Calu3 (cell line): Measurements from ENCODE around the gene CARMIL1. TPM values are rescaled to one million over a fixed set of nuclear protein-coding genes. Genes with fewer than 3 reads are reported as not detected.

ENCODE experiments used
- BruUV-seq: library from RNA; stranded (reverse); fragments of 400-500 nt; replicated peaks from 2 replicates; lab custom pipeline; 2021; lab: Mats Ljungman, UMichigan
- CTCF ChIA-PET: fragments of 300-600 bp; sonication (Branson Sonifier 250); formaldehyde crosslinking; loops from one replicate; lab custom pipeline; 2022; ENCODE audit warnings: antibody characterized with exemption; lab: Charles Lee
- DNase-seq: peaks from one replicate; pipeline ENCODE4 v3.0.0; 2022
- H3K27ac Mint-ChIP-seq: one replicate; pipeline ENCODE4 v1.8.0; 2022; ENCODE audit warnings: mixed read lengths; ENCODE audit not compliant: unreplicated experiment
- H3K27me3 Mint-ChIP-seq: one replicate; pipeline ENCODE4 v1.8.0; 2022; ENCODE audit warnings: mixed read lengths; ENCODE audit not compliant: unreplicated experiment
- H3K36me3 Mint-ChIP-seq: one replicate; pipeline ENCODE4 v1.8.0; 2022; ENCODE audit warnings: mild to moderate bottlenecking, moderate library complexity, mixed read lengths; ENCODE audit not compliant: insufficient read depth, unreplicated experiment
- H3K4me1 Mint-ChIP-seq: one replicate; pipeline ENCODE4 v1.8.0; 2022; ENCODE audit warnings: mild to moderate bottlenecking, low read depth, mixed read lengths; ENCODE audit not compliant: unreplicated experiment
- H3K4me3 Mint-ChIP-seq: one replicate; pipeline ENCODE4 v1.8.0; 2022; ENCODE audit warnings: mild to moderate bottlenecking, low read depth, moderate library complexity, mixed read lengths; ENCODE audit not compliant: unreplicated experiment
- H3K9me3 Mint-ChIP-seq: one replicate; pipeline ENCODE4 v1.8.0; 2022; ENCODE audit warnings: low read depth, mixed read lengths; ENCODE audit not compliant: unreplicated experiment
- CTCF ChIP-seq: fragments of 200-600 bp; IDR thresholded peaks from one replicate; pipeline ENCODE4 v1.8.0; 2022; ENCODE audit warnings: antibody characterized with exemption; ENCODE audit not compliant: unreplicated experiment
- intact Hi-C: fragments of 100-400 bp; cut with micrococcal nuclease; formaldehyde crosslinking; loops from one replicate; pipeline ENCODE4 v1.10.0; 2022; ENCODE audit not compliant: unreplicated experiment
- total RNA-seq: library from RNA; stranded (reverse); gene quantifications from 2 replicates; pipeline ENCODE4 v1.2.3, GENCODE V29; 2022

CARMIL1 gene
- total RNA-seq, 1 experiment from 2014 or later, result 92.4 TPM

GRCh38 chr6:25473447-25473846 is 194.3 kb downstream of the CARMIL1 start:
- H3K27ac Mint-ChIP-seq, result no peak overlapping the region
- H3K27me3 Mint-ChIP-seq, result no peaks in the 10 kb centered on the region
- CTCF ChIA-PET, result interaction anchor here (0.9 kb wide), 1 partner anchor 195 kb away, joined by 3 read pairs; no protein-coding TSS in a partner anchor
- H3K4me3 Mint-ChIP-seq, result no peak overlapping the region
- no peak for DNase-seq
- H3K36me3 Mint-ChIP-seq, result peaks cover 15% of the 10 kb centered on the region
- BruUV-seq, result no TSS peak
- TF ChIP-seq CTCF, result no peak
- H3K9me3 Mint-ChIP-seq, result no peaks in the 10 kb centered on the region
- no peaks in the 10 kb centered on the region for H3K4me1 Mint-ChIP-seq
- intact Hi-C loops, result loop anchor here (5.0 kb wide), 2 partner anchors 56 to 106 kb away; no protein-coding TSS in a partner anchor

GRCh38 chr6:25476126-25476525 is 197.0 kb downstream of the CARMIL1 start:
- intact Hi-C loops, result no loop called here
- no peaks in the 10 kb centered on the region for H3K9me3 Mint-ChIP-seq
- CTCF ChIA-PET, result interaction anchor here (0.6 kb wide), 1 partner anchor 50 kb away, joined by 3 read pairs; no protein-coding TSS in a partner anchor
- no peak overlapping the region for H3K4me3 Mint-ChIP-seq
- H3K4me1 Mint-ChIP-seq, result no peaks in the 10 kb centered on the region
- no peak overlapping the region for H3K27ac Mint-ChIP-seq
- no TSS peak for BruUV-seq
- no peak for TF ChIP-seq CTCF
- H3K27me3 Mint-ChIP-seq, result no peaks in the 10 kb centered on the region
- no peak for DNase-seq
- H3K36me3 Mint-ChIP-seq, result peaks cover 20% of the 10 kb centered on the region

- TF ChIP-seq CTCF, result no peak
- no TSS peak for BruUV-seq
- DNase-seq, result no peak
- H3K4me1 Mint-ChIP-seq, result no peaks in the 10 kb centered on the region
- CTCF ChIA-PET, result interaction anchor here (0.6 to 0.8 kb wide), 3 partner anchors 51 to 205 kb away, joined by 3 to 6 read pairs (median 4); partner anchors contain the start of gene CARMIL1
- intact Hi-C loops, result no loop called here
- no peaks in the 10 kb centered on the region for H3K9me3 Mint-ChIP-seq
- peaks cover 21% of the 10 kb centered on the region for H3K36me3 Mint-ChIP-seq
- no peaks in the 10 kb centered on the region for H3K27me3 Mint-ChIP-seq
- no peak overlapping the region for H3K4me3 Mint-ChIP-seq
- no peak overlapping the region for H3K27ac Mint-ChIP-seq
Observed at GRCh38 chr6:25477006-25477590, 197.9 kb downstream of the CARMIL1 start.

GRCh38 chr6:25478973-25479372 is 199.8 kb downstream of the CARMIL1 start:
- Mint-ChIP-seq H3K9me3 (no peaks in the 10 kb centered on the region), H3K4me3 (no peak overlapping the region), H3K4me1 (no peaks in the 10 kb centered on the region), H3K27me3 (no peaks in the 10 kb centered on the region), H3K36me3 (peaks cover 25% of the 10 kb centered on the region), H3K27ac (no peak overlapping the region)
- DNase-seq, result no peak
- no TSS peak for BruUV-seq
- no peak for TF ChIP-seq CTCF
- CTCF ChIA-PET, result no interaction called here
- intact Hi-C loops, result no loop called here
